Small intestine (tissue), 7 donors: ENCODE measurements around the gene PRR33. TPM values are rescaled to one million over a fixed set of nuclear protein-coding genes. Genes with fewer than 3 reads are reported as not detected.

Experiments
- DNase-seq, 2 donors: peaks; one replicate each; pipeline versions ENCODE4 v3.0.0 to v3.0.0-alpha.2; 2013
- FAIRE-seq: peaks from 2 replicates; lab custom pipeline; 2012; peaks lifted over from hg19 to GRCh38; lab: Jason Lieb, UNC
- H3K27ac ChIP-seq, 3 donors: one replicate each; pipeline ENCODE4 v1.5.1; 2013; ENCODE audit warnings: low read length in 2 of 3, mild to moderate bottlenecking in 2 of 3, control low read depth in 1 of 3, inconsistent platforms in 1 of 3, low read depth in 1 of 3, moderate library complexity in 1 of 3
- H3K27me3 ChIP-seq, 3 donors: one replicate each; pipeline ENCODE4 v1.6.1; 2013; ENCODE audit warnings: low read length in 3 of 3, inconsistent platforms in 1 of 3; ENCODE audit not compliant: control insufficient read depth in 3 of 3, insufficient read depth in 3 of 3
- H3K36me3 ChIP-seq, 3 donors: one replicate each; pipeline ENCODE4 v1.6.1; 2013; ENCODE audit warnings: low read length in 3 of 3, inconsistent platforms in 1 of 3, low read depth in 1 of 3, mild to moderate bottlenecking in 1 of 3, moderate library complexity in 1 of 3; ENCODE audit not compliant: control insufficient read depth in 3 of 3, insufficient read depth in 2 of 3
- H3K4me1 ChIP-seq, 3 donors: one replicate each; pipeline ENCODE4 v1.6.1; 2013; ENCODE audit warnings: low read length in 2 of 3, inconsistent platforms in 1 of 3, low read depth in 1 of 3, mild to moderate bottlenecking in 1 of 3, moderate library complexity in 1 of 3; ENCODE audit not compliant: control insufficient read depth in 3 of 3, insufficient read depth in 2 of 3
- H3K4me3 ChIP-seq, 3 donors: one replicate each; pipeline ENCODE4 v1.5.1; 2013; ENCODE audit warnings: low read length in 3 of 3, control low read depth in 1 of 3, inconsistent platforms in 1 of 3, low read depth in 1 of 3, mild to moderate bottlenecking in 1 of 3, moderate library complexity in 1 of 3
- H3K9me3 ChIP-seq, 2 donors: one replicate each; pipeline ENCODE4 v1.6.1; 2013; ENCODE audit warnings: low read depth in 1 of 2, low read length in 1 of 2; ENCODE audit not compliant: control insufficient read depth in 2 of 2, insufficient read depth in 1 of 2
- WGBS, 3 donors: extraction: QIAGEN DNeasy Blood & Tissue Kit; methylation state at CpG; one replicate each; pipeline ENCODE4 v1.1.7; 2013; 5-methylcytosine and 5-hydroxymethylcytosine counted together
- polyA plus RNA-seq, 4 donors: library from polyadenylated mRNA; stranded (reverse) in 3 of 4; unstranded in 1 of 4; fragments of 200-250 nt in 3 of 4; fragments of 120-200 nt in 1 of 4; gene quantifications; one replicate each; pipeline versions ENCODE4 v1.2.1 to v1.2.3, GENCODE V29; 2013
- donor health status: healthy with polysubstance abuse.
- donor health status: control.
- donor health status: control.
- donor health status: Bipolar disorder and iron deficiency.
- donor health status: healthy.

The PRR33 gene
- polyA plus RNA-seq, 4 donors = 0.01 to 0.49 TPM; not detected in 2

- Histone ChIP-seq H3K4me1 (peaks cover 0 to 10% (median 0%) of the 10 kb centered on the region in 3 donors), H3K36me3 (no peaks in the 10 kb centered on the region), H3K27me3 (no peaks in the 10 kb centered on the region), H3K9me3 (no peaks in the 10 kb centered on the region), H3K4me3 (no peak overlapping the region), H3K27ac (no peak overlapping the region)
- DNase-seq = no peak
- no peak for FAIRE-seq
- WGBS, 3 donors = 67 to 82% (median 71%) methylated on average over 20 to 21 of the region's 21 CpGs
Measured at GRCh38 chr11:1924646-1925372, 33.1 kb upstream of the PRR33 start.

GRCh38 chr11:1924181-1924580 lies 32.5 kb upstream of the PRR33 start:
- H3K9me3 ChIP-seq = no peaks in the 10 kb centered on the region
- peaks cover 0 to 10% (median 0%) of the 10 kb centered on the region in 3 donors for H3K4me1 ChIP-seq
- no peak overlapping the region for H3K4me3 ChIP-seq
- WGBS, 3 donors = 18 to 68% (median 44%) methylated on average over 17 of the region's 17 CpGs
- H3K36me3 ChIP-seq = no peaks in the 10 kb centered on the region
- H3K27ac ChIP-seq = no peak overlapping the region
- no peak for FAIRE-seq
- no peak for DNase-seq
- H3K27me3 ChIP-seq = no peaks in the 10 kb centered on the region

DNA sequence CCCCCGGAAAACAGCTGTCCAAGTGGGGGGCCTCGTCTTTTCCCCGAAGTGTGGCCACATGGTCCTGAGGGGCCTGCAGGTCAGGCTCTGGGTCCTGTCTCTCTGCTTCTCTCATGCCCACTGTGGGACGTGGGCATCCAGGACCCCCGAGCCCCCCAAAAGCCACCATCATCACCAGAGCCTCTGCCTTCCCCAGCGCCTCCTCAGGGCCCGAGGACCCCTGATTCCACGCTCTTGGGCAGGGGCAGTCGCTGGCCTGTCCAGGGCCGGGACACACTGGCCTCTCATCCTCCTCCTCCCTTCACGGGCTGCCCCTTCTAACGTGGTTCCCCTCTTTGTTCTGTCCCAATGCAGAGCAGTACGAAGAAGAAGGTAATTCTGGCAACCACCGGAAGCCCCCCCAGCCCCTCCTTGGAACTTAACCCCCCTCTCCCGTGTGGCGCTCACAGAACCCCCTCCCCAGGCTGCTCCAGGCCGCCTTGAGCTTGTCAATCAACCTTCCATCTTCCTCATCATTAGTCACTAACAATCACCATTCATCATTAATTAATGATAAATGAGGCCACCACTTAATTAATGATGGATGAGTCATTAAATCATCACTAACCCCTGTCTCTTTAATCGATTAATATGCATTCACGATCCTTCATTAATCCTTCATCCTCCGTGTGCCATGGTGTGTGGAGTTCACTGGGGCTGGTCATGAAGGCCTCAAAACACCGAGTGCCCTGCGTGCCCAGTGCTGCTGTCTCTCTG lies 31.7 kb upstream of the PRR33 start:
- Histone ChIP-seq H3K27ac (no peak overlapping the region), H3K9me3 (no peaks in the 10 kb centered on the region), H3K4me1 (peaks cover 0 to 10% (median 0%) of the 10 kb centered on the region in 3 donors), H3K27me3 (no peaks in the 10 kb centered on the region), H3K36me3 (no peaks in the 10 kb centered on the region), H3K4me3 (no peak overlapping the region)
- no peak for FAIRE-seq
- no peak for DNase-seq
- WGBS, 3 donors = 73 to 88% (median 76%) methylated on average over 22 of the region's 22 CpGs

- Histone ChIP-seq H3K4me1 (peaks cover 0 to 9% (median 0%) of the 10 kb centered on the region in 3 donors), H3K36me3 (no peaks in the 10 kb centered on the region), H3K27ac (no peak overlapping the region), H3K9me3 (no peaks in the 10 kb centered on the region), H3K27me3 (no peaks in the 10 kb centered on the region), H3K4me3 (no peak overlapping the region)
- FAIRE-seq = no peak
- DNase-seq = no peak
- WGBS, 3 donors = 51 to 62% (median 59%) methylated on average over 11 to 14 of the region's 14 CpGs
Measured at GRCh38 chr11:1922481-1923081, 30.9 kb upstream of the PRR33 start.

DNA sequence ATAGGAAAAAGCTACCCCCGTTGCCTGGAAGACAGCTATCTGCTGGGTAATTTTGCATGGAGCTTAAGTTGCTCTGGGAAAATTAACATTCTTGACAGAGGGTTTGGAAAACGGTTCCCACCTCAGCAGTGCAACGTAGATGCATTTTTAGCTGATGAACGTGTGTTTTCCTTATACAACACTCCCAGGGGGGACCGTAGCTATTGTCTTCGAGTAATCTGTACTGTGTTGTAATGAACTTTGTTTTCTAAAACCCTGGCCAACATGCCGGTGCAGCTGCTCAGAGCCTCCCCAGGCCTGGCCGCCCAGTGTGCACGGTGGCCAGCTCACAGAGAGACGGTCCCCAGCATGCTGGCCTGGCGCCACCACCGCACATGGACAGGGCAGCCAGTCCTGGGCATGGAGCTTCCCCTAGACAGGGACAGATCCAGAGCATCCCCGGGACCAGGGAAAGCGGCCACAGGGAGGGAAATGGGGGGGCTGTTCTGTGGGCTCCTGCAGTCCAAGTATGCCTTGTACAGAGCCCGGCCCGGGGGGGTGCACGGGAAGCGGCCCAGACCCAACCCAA lies 30.0 kb upstream of the PRR33 start:
- Histone ChIP-seq H3K4me3 (no peak overlapping the region), H3K4me1 (no peaks in the 10 kb centered on the region), H3K27ac (peak overlapping the region in 1 of 3 donors; percentile 22), H3K9me3 (no peaks in the 10 kb centered on the region), H3K27me3 (no peaks in the 10 kb centered on the region), H3K36me3 (no peaks in the 10 kb centered on the region)
- 59 to 68% (median 61%) methylated on average over 18 of the region's 18 CpGs for WGBS, 3 donors
- DNase-seq = no peak
- no peak for FAIRE-seq

DNA sequence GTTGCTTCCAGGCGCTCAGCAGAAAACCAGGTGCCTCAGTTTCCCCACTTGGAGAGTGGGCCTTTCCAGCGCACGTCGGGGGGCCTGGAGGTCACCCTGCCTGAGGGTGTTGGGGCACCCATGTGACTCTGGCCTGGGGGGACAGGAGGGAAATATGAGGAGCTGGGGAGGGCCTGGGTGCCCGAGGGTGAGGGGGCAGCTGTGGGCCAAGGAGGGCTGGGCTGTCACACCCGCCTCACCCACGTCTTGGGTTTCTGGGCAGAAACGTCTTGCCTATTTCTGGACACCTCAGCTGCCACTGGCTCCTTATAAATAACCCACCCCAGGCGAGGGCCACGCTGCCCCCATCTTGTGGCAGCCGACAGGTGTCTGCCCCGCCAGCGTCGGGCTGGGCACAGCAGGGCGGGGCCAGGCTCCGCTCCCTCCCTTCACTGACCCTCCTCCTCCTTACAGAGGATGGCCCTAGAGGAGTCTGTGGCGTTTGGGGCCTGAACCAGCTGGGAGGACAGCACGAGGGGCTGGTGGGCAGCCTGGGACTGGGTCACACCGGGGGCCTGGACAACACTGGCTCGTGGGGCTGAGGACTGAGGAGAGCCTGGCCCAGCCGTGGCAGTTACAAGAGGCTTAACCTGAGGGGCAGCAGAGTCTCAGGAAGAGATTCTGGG lies 29.3 kb upstream of the PRR33 start:
- Histone ChIP-seq H3K4me3 (no peak overlapping the region), H3K27me3 (no peaks in the 10 kb centered on the region), H3K4me1 (no peaks in the 10 kb centered on the region), H3K36me3 (no peaks in the 10 kb centered on the region), H3K9me3 (no peaks in the 10 kb centered on the region), H3K27ac (peak overlapping the region in 1 of 3 donors; percentile 22)
- DNase-seq (no peak), FAIRE-seq (no peak)
- 27 to 66% (median 40%) methylated on average over 20 to 21 of the region's 21 CpGs for WGBS, 3 donors

DNA sequence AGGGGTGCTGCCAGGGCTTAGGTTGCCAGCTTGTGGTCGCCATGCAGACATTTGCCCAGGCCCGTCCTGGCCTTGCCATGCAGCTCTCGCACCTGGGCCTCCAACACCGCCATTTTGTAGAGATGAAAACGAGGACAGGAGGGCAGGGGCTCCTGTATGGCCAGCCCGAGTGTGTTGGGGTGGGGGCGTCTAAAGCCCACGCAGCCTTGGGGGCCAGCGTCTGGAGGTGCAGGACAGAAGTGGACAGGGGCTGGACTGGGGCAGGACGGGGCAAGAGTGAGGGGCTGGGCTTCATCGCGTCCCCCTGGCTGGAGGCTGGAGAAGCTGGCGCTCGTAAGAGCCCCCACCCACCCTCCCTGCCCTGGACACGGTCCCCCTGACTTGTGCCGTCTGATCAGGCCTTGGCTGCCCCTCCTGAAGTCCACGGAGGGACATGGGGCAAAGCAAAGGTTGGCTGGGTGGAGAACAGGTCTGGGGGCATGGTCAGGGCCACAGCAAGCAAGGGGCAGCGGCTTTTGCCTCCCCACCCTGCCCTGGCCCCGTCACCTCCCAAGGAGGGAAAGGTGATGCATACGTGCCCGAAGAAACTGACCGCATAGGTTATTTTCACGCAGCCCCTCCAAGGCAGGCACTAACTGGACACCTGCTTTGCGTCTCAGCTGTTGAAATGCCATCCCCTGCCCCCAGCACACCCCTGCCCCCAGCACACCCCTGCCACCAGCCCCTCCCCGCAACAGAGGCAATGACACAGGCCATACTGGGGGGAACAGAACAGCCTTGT lies 28.6 kb upstream of the PRR33 start:
- no peaks in the 10 kb centered on the region for H3K27me3 ChIP-seq
- H3K9me3 ChIP-seq = no peaks in the 10 kb centered on the region
- FAIRE-seq = no peak
- no peaks in the 10 kb centered on the region for H3K36me3 ChIP-seq
- no peak for DNase-seq
- 83 to 90% (median 84%) methylated on average over 23 to 25 of the region's 25 CpGs for WGBS, 3 donors
- no peak overlapping the region for H3K27ac ChIP-seq
- no peaks in the 10 kb centered on the region for H3K4me1 ChIP-seq
- H3K4me3 ChIP-seq = no peak overlapping the region
